ENCODE results near the gene PYCR2.
"Not testable (repeated sequence)": the region's sequence is repeated elsewhere in the genome, so short reads cannot be mapped to it uniquely, and the experiment has no call there.

The PYCR2 gene

GRCh38 chr1:225923692-225924555 is at the start of gene PYCR2:
PYCR2 (minus strand) TSS chr1:225924250; CDS start chr1:225924110, 140 bp downstream.
- no peak for FAIRE-seq

GRCh38 chr1:225973158-225973557 is 49.1 kb upstream of the PYCR2 start:
- no peak for FAIRE-seq

- FAIRE-seq, result no peak
Measured at GRCh38 chr1:225972344-225973152, 48.5 kb upstream of the PYCR2 start.

- not testable (repeated sequence) for FAIRE-seq
Measured at GRCh38 chr1:225970592-225971157, 46.6 kb upstream of the PYCR2 start.

- not testable (repeated sequence) for FAIRE-seq
Measured at GRCh38 chr1:225969751-225970150, 45.7 kb upstream of the PYCR2 start.

- no peak for FAIRE-seq
Measured at GRCh38 chr1:225965231-225965630, 41.2 kb upstream of the PYCR2 start.

- no peak for FAIRE-seq
Measured at GRCh38 chr1:225963735-225964530, 39.9 kb upstream of the PYCR2 start.

- FAIRE-seq, result no peak
Measured at GRCh38 chr1:225962440-225962975, 38.5 kb upstream of the PYCR2 start.

- FAIRE-seq, result no peak
Measured at GRCh38 chr1:225961659-225962439, 37.8 kb upstream of the PYCR2 start.

- FAIRE-seq, result no peak
Measured at GRCh38 chr1:225958041-225958440, 34.0 kb upstream of the PYCR2 start.

GRCh38 chr1:225954753-225955152 is 30.7 kb upstream of the PYCR2 start:
- FAIRE-seq, result no peak

- FAIRE-seq, result no peak
Measured at GRCh38 chr1:225953315-225953714, 29.3 kb upstream of the PYCR2 start.

GRCh38 chr1:225950905-225951497 is 27.0 kb upstream of the PYCR2 start:
- FAIRE-seq, result no peak

GRCh38 chr1:225949041-225949440 is 25.0 kb upstream of the PYCR2 start:
- FAIRE-seq, result no peak

- no peak for FAIRE-seq
Measured at GRCh38 chr1:225946803-225947202, 22.8 kb upstream of the PYCR2 start.

- FAIRE-seq, result no peak
Measured at GRCh38 chr1:225946082-225946620, 22.1 kb upstream of the PYCR2 start.

- no peak for FAIRE-seq
Measured at GRCh38 chr1:225945564-225945963, 21.5 kb upstream of the PYCR2 start.

- no peak for FAIRE-seq
Measured at GRCh38 chr1:225944951-225945350, 20.9 kb upstream of the PYCR2 start.

GRCh38 chr1:225944387-225944786 is 20.3 kb upstream of the PYCR2 start:
- no peak for FAIRE-seq

- no peak for FAIRE-seq
Measured at GRCh38 chr1:225943582-225943981, 19.5 kb upstream of the PYCR2 start.

GRCh38 chr1:225942574-225942973 is 18.5 kb upstream of the PYCR2 start:
- FAIRE-seq, result no peak

Data from islet of Langerhans (tissue), 1 donor.